Heart left ventricle (tissue), 16 donors: ENCODE data around the gene PDYN. TPM values are rescaled to one million over a fixed set of nuclear protein-coding genes. Genes with fewer than 3 reads are reported as not detected.

ENCODE experiments used
- ATAC-seq, 4 donors: fragments of 200-7000 bp; cut with Tn5 transposase; one replicate each; pipeline ENCODE4 v1.9.1; 2020 to 2022; ENCODE audit warnings: moderate library complexity in 4 of 4, mild to moderate bottlenecking in 3 of 4, moderate number of reproducible peaks in 1 of 4
- DNase-seq, 5 donors: peaks; one replicate each; pipeline ENCODE4 v3.0.0-alpha.2; 2020
- H3K27ac ChIP-seq, 12 donors: fragments of 200-600 bp; sonication (generic) in 4 of 12; one replicate each; pipeline versions ENCODE4 v1.5.0 to v1.8.0; 2016 to 2022; ENCODE audit warnings: mild to moderate bottlenecking in 2 of 12
- H3K27me3 ChIP-seq, 9 donors: fragments of 200-600 bp; sonication (generic) in 2 of 9; one replicate each; pipeline versions ENCODE4 v1.5.1 to v1.8.0; 2016 to 2022; ENCODE audit warnings: mild to moderate bottlenecking in 3 of 9
- H3K36me3 ChIP-seq, 9 donors: fragments of 200-600 bp; sonication (generic) in 2 of 9; one replicate each; pipeline versions ENCODE4 v1.5.0 to v1.8.0; 2018 to 2022; ENCODE audit warnings: mild to moderate bottlenecking in 2 of 9
- H3K4me1 ChIP-seq, 12 donors: fragments of 200-600 bp; sonication (generic) in 4 of 12; one replicate each; pipeline versions ENCODE4 v1.5.0 to v1.8.0; 2016 to 2022; ENCODE audit warnings: mild to moderate bottlenecking in 3 of 12
- H3K4me3 ChIP-seq, 12 donors: fragments of 200-600 bp; sonication (generic) in 4 of 12; one replicate each; pipeline versions ENCODE4 v1.5.0 to v1.8.0; 2017 to 2022; ENCODE audit warnings: mild to moderate bottlenecking in 9 of 12, moderate library complexity in 4 of 12
- H3K9me3 ChIP-seq, 12 donors: fragments of 200-600 bp; sonication (generic) in 4 of 12; one replicate each; pipeline versions ENCODE4 v1.5.0 to v1.8.0; 2016 to 2022; ENCODE audit warnings: mild to moderate bottlenecking in 1 of 12
- POLR2A ChIP-seq, 2 donors: fragments of 450-650 bp; IDR thresholded peaks; one replicate each; pipeline ENCODE4 v1.6.1; 2017; ENCODE audit warnings: antibody characterized with exemption in 2 of 2, mild to moderate bottlenecking in 2 of 2, moderate library complexity in 2 of 2
- WGBS, 4 donors: extraction: QIAGEN DNeasy Blood & Tissue Kit in 2 of 4; methylation state at CpG; one replicate each; pipeline versions ENCODE4 v1.1.5 to v1.1.7; 2013 to 2018; 5-methylcytosine and 5-hydroxymethylcytosine counted together
- intact Hi-C, 10 donors: fragments of 100-400 bp; cut with DNase I; formaldehyde crosslinking; loops; one replicate each; pipeline versions ENCODE4 v1.11.1 to v1.14.2; 2022
- polyA plus RNA-seq, 2 donors: library from polyadenylated mRNA; stranded (reverse); fragments of 200-250 nt; gene quantifications; one replicate each; pipeline ENCODE4 v1.2.3, GENCODE V29; 2013
- total RNA-seq, 9 donors: library from RNA; depleted of rRNA in 2 of 9; stranded (reverse); fragments of >200 nt in 2 of 9; fragmentation: NEBNext Ultra II Directional in 3 of 9; extraction: Animal tissue kit (Norgen Biotek cat#: 25700) in 3 of 9; gene quantifications; one replicate each; pipeline versions ENCODE4 v1.1.0 to v1.2.4, GENCODE V29; 2016 to 2023
- TF ChIP-seq, protein P1 (sequence below), 12 donors: fragments of 200-600 bp; sonication (generic) in 4 of 12; IDR thresholded peaks; one replicate each; pipeline versions ENCODE4 v1.5.0 to v1.8.0; 2018 to 2022; ENCODE audit warnings: antibody characterized with exemption in 12 of 12, mild to moderate bottlenecking in 5 of 12
- donor health status: ischemic (EF 13 %, LVEDD 7.1; RV severe dilation, severe dysfunction).
- donor health status: healthy with polysubstance abuse.
- donor health status: DM: no; HTN: yes; CAD: no.
- donor health status: DM: no; HTN: no; CAD: no.
- donor health status: ischemic (EF 25% LVEDD 6.9; RV normal size, moderate dysfunction).
- donor health status: ischemic (EF 25% LVEDD 5.7; RV mildly dilated, moderate dysfunction).
- donor health status: healthy.
- donor health status: DM: yes; HTN: yes; CAD: no.
- donor health status: ischemic (EF 35%, LVEDD 5.7; RV mildly dilated, moderate dysfunction).
- donor health status: nonischemic (EF 11% LVEDD 7.7; RV severe dilation, severe dysfunction).
- donor health status: DM: yes; HTN: yes; CAD: no.
- donor health status: PGD.
- donor health status: ischemic (EF 29% LVEDD 5.4; RV normal size, mild dysfunction).
- donor health status: nonischemic (EF 23%, LVEDD 6.1; RV moderate dilation, normal function).

PDYN gene
- total and polyA plus RNA-seq, 11 donors = not detected

DNA sequence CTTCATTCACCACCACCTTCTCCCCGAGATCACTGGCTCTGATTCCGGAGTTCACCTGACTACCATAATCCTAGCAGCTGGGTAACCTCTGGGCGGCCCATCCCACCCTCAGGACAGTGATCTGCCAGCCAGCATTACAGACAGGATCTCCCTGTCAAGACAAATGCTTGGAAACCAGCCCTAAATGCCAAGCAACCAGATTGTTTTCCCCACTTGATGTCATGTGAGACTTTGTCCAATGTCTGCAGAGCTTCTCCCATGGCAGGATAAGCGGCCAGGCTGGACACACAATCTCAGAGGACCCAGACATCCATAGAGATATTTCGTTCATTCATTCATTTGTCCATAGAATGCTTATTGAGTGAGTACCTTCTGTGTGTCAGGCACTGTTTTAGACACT is 32.5 kb downstream of the PDYN start:
- TF ChIP-seq, protein P1, sequence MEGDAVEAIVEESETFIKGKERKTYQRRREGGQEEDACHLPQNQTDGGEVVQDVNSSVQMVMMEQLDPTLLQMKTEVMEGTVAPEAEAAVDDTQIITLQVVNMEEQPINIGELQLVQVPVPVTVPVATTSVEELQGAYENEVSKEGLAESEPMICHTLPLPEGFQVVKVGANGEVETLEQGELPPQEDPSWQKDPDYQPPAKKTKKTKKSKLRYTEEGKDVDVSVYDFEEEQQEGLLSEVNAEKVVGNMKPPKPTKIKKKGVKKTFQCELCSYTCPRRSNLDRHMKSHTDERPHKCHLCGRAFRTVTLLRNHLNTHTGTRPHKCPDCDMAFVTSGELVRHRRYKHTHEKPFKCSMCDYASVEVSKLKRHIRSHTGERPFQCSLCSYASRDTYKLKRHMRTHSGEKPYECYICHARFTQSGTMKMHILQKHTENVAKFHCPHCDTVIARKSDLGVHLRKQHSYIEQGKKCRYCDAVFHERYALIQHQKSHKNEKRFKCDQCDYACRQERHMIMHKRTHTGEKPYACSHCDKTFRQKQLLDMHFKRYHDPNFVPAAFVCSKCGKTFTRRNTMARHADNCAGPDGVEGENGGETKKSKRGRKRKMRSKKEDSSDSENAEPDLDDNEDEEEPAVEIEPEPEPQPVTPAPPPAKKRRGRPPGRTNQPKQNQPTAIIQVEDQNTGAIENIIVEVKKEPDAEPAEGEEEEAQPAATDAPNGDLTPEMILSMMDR (IDR thresholded peaks at IDR 0.05) = no peak
- Histone ChIP-seq H3K4me1 (peaks cover 0 to 26% (median 0%) of the 10 kb centered on the region in 12 donors), H3K27me3 (no peaks in the 10 kb centered on the region), H3K36me3 (no peaks in the 10 kb centered on the region), H3K9me3 (no peaks in the 10 kb centered on the region), H3K27ac (no peak overlapping the region), H3K4me3 (no peak overlapping the region)
- ATAC-seq = no peak
- no peak for DNase-seq
- intact Hi-C loops = loop anchor here in 3 of 10 donors (10.0 kb wide), 2 partner anchors 123 to 493 kb away; no protein-coding TSS in a partner anchor
- 66 to 77% (median 71%) methylated on average over 5 of the region's 5 CpGs for WGBS, 4 donors

DNA sequence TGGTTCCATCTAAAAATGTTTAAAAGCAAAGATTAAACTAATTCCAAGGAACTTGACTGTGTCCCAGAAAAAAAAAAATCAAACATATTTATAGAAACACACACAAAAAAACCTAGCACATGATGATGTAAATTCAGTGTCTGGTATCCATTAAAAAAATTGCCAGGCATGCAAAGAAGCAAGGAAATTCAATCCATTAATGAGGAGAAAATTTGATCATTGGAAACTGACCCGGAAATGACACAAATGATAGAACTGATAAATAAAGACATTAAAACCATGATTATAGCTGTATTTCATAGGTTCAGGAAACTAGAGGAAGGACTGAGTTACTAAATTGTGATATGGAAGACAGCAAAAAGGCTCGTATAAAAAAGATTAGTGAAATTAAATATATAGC is 34.7 kb downstream of the PDYN start:
- peaks cover 0 to 11% (median 0%) of the 10 kb centered on the region in 12 donors for H3K4me1 ChIP-seq
- no peak overlapping the region for H3K27ac ChIP-seq
- no peak overlapping the region for H3K4me3 ChIP-seq
- 77 to 86% (median 80%) methylated on average over 2 of the region's 2 CpGs for WGBS, 4 donors
- no peaks in the 10 kb centered on the region for H3K27me3 ChIP-seq
- ATAC-seq (no peak), DNase-seq (no peak)
- TF ChIP-seq, protein P1 (IDR thresholded peaks at IDR 0.05) = no peak
- no peak for TF ChIP-seq POLR2A (IDR thresholded peaks at IDR 0.05)
- no peaks in the 10 kb centered on the region for H3K36me3 ChIP-seq
- intact Hi-C loops = no loop called here
- no peaks in the 10 kb centered on the region for H3K9me3 ChIP-seq

GRCh38 chr20:1958426-1958825 is 35.4 kb downstream of the PDYN start:
- no peak overlapping the region for H3K27ac ChIP-seq
- no peaks in the 10 kb centered on the region for H3K36me3 ChIP-seq
- no peak overlapping the region for H3K4me3 ChIP-seq
- WGBS, 4 donors = 75 to 91% (median 84%) methylated on average over 2 of the region's 2 CpGs
- H3K9me3 ChIP-seq = no peaks in the 10 kb centered on the region
- intact Hi-C loops = no loop called here
- DNase-seq = no peak
- peaks cover 0 to 4% (median 0%) of the 10 kb centered on the region in 9 donors for H3K27me3 ChIP-seq
- no peak for TF ChIP-seq POLR2A (IDR thresholded peaks at IDR 0.05)
- TF ChIP-seq, protein P1 (IDR thresholded peaks at IDR 0.05) = no peak
- H3K4me1 ChIP-seq = peaks cover 0 to 12% (median 0%) of the 10 kb centered on the region in 12 donors
- no peak for ATAC-seq

DNA sequence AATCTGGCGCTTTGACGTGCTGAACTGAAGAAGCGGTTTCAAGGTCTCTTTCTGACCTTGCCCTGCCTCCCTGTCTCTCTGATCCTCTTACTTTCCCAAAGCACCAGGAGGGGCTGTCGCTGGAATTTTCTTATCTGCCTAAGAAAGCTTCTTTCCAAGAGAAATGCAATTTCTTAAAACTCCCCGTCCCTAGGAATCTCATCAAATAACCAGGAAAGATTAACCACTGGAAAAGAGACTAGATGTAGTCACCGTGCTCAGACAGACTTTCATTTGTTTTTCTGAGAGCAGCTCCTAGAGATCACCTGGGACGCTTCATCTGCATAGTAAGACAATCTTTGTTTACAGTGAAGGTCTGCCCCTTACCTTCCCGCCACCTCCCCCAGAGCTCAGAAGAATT is 38.6 kb downstream of the PDYN start:
- ATAC-seq (no peak), DNase-seq (no peak)
- Histone ChIP-seq H3K9me3 (no peaks in the 10 kb centered on the region), H3K36me3 (no peaks in the 10 kb centered on the region), H3K4me3 (no peak overlapping the region), H3K27me3 (peaks cover 0 to 4% (median 0%) of the 10 kb centered on the region in 9 donors), H3K4me1 (peaks cover 0 to 14% (median 0%) of the 10 kb centered on the region in 12 donors), H3K27ac (no peak overlapping the region)
- no peak for TF ChIP-seq POLR2A (IDR thresholded peaks at IDR 0.05)
- TF ChIP-seq, protein P1 (IDR thresholded peaks at IDR 0.05) = no peak
- intact Hi-C loops = no loop called here
- 52 to 66% (median 60%) methylated on average over 8 of the region's 8 CpGs for WGBS, 4 donors
